22Rv1 (cell line): ENCODE results near the gene PHACTR1.

Experiments used
- H3K27ac ChIP-seq: fragments of 450-650 bp; 2 replicates; pipeline ENCODE4 v1.5.1; 2017
- CTCF ChIP-seq: fragments of 450-650 bp; IDR thresholded peaks from 2 replicates; pipeline ENCODE4 v1.5.1; 2017; ENCODE audit warnings: mild to moderate bottlenecking
- ZFX ChIP-seq: fragments of 450-650 bp; IDR thresholded peaks from 2 replicates; pipeline ENCODE4 v1.6.1; 2017; ENCODE audit warnings: antibody characterized with exemption, borderline replicate concordance

The PHACTR1 gene

GRCh38 chr6:13059026-13059425 is 342.5 kb downstream of the PHACTR1 start:
- no peak for TF ChIP-seq CTCF
- no peak for TF ChIP-seq ZFX
- H3K27ac ChIP-seq = no peak overlapping the region

- H3K27ac ChIP-seq = no peak overlapping the region
- TF ChIP-seq ZFX (no peak), CTCF (no peak)
Measured at GRCh38 chr6:13063300-13063918, 346.8 kb downstream of the PHACTR1 start.

GRCh38 chr6:13065581-13065980 is 349.0 kb downstream of the PHACTR1 start:
- H3K27ac ChIP-seq = no peak overlapping the region
- no peak for TF ChIP-seq CTCF
- no peak for TF ChIP-seq ZFX

GRCh38 chr6:13066050-13066449 is 349.5 kb downstream of the PHACTR1 start:
- TF ChIP-seq CTCF = no peak
- no peak for TF ChIP-seq ZFX
- no peak overlapping the region for H3K27ac ChIP-seq

GRCh38 chr6:13066820-13067219 is 350.3 kb downstream of the PHACTR1 start:
- H3K27ac ChIP-seq = no peak overlapping the region
- TF ChIP-seq ZFX (no peak), CTCF (no peak)

GRCh38 chr6:13068586-13069210 is 352.1 kb downstream of the PHACTR1 start:
- H3K27ac ChIP-seq = no peak overlapping the region
- no peak for TF ChIP-seq ZFX
- TF ChIP-seq CTCF = no peak

- TF ChIP-seq ZFX = no peak
- TF ChIP-seq CTCF = no peak
- H3K27ac ChIP-seq = no peak overlapping the region
Measured at GRCh38 chr6:13071550-13072345, 355.2 kb downstream of the PHACTR1 start.
